ENCODE measurements around the gene UMODL1. TPM values are rescaled to one million over a fixed set of nuclear protein-coding genes. Genes with fewer than 3 reads are reported as not detected.

The UMODL1 gene
- total RNA-seq, 1 experiment from 2014 or later: not detected

GRCh38 chr21:42164818-42165217, 93.7 kb downstream of the UMODL1 start:
- no peak overlapping the region for H2AFZ ChIP-seq
- H4K20me1 ChIP-seq (ENCODE audit: insufficient read depth): no peaks in the 10 kb centered on the region
- no peaks in the 10 kb centered on the region for H3K79me2 ChIP-seq (ENCODE audit: low read depth)
- CTCF ChIA-PET: interaction anchor here (1.5 kb wide), 1 partner anchor 94 kb away, joined by 3 read pairs; no protein-coding TSS in a partner anchor
- DNase-seq: no peak
- no peaks in the 10 kb centered on the region for H3K36me3 ChIP-seq (ENCODE audit: low read depth)
- no peaks in the 10 kb centered on the region for H3F3A ChIP-seq (ENCODE audit: insufficient read depth, low read depth)
- no peak overlapping the region for H3K27ac ChIP-seq
- BruUV-seq (replicated peaks): no TSS peak
- H3K27me3 ChIP-seq (ENCODE audit: insufficient read depth, low read depth): no peaks in the 10 kb centered on the region
- H3K9me2 ChIP-seq (ENCODE audit: insufficient read depth): no peaks in the 10 kb centered on the region
- intact Hi-C loops (cut with micrococcal nuclease; ENCODE audit: unreplicated experiment): loop anchor here (1.0 to 5.0 kb wide), 3 partner anchors 92 to 285 kb away; no protein-coding TSS in a partner anchor
- no peak for TF ChIP-seq EZH2 (IDR thresholded peaks at IDR 0.05; ENCODE audit: low read depth)
- no peak for TF ChIP-seq CTCF (conservative IDR thresholded peaks at IDR 0.05)
- H3K4me2 ChIP-seq: no peak overlapping the region
- H3K4me1 ChIP-seq (replicated peaks; ENCODE audit: insufficient read depth): no peaks in the 10 kb centered on the region
- POLR2A ChIA-PET (ENCODE audit: unreplicated experiment): no interaction called here
- no peak overlapping the region for H3K4me3 ChIP-seq
- H3K9me3 ChIP-seq (ENCODE audit: insufficient read depth, low read depth): no peaks in the 10 kb centered on the region

GRCh38 chr21:42165901-42166300, 94.8 kb downstream of the UMODL1 start:
- intact Hi-C loops (cut with micrococcal nuclease; ENCODE audit: unreplicated experiment): loop anchor here (5.0 kb wide), 1 partner anchor 91 kb away; no protein-coding TSS in a partner anchor
- no peak overlapping the region for H3K4me3 ChIP-seq
- TF ChIP-seq EZH2 (IDR thresholded peaks at IDR 0.05; ENCODE audit: low read depth) (no peak), CTCF (conservative IDR thresholded peaks at IDR 0.05) (no peak)
- DNase-seq: no peak
- H3K36me3 ChIP-seq (ENCODE audit: low read depth): no peaks in the 10 kb centered on the region
- POLR2A ChIA-PET (ENCODE audit: unreplicated experiment): no interaction called here
- H3F3A ChIP-seq (ENCODE audit: insufficient read depth, low read depth): no peaks in the 10 kb centered on the region
- H3K4me1 ChIP-seq (replicated peaks; ENCODE audit: insufficient read depth): no peaks in the 10 kb centered on the region
- no peaks in the 10 kb centered on the region for H3K27me3 ChIP-seq (ENCODE audit: insufficient read depth, low read depth)
- no peaks in the 10 kb centered on the region for H3K9me3 ChIP-seq (ENCODE audit: insufficient read depth, low read depth)
- H3K27ac ChIP-seq: no peak overlapping the region
- CTCF ChIA-PET: no interaction called here
- no TSS peak for BruUV-seq (replicated peaks)
- H3K79me2 ChIP-seq (ENCODE audit: low read depth): no peaks in the 10 kb centered on the region
- no peak overlapping the region for H2AFZ ChIP-seq
- no peaks in the 10 kb centered on the region for H3K9me2 ChIP-seq (ENCODE audit: insufficient read depth)
- H3K4me2 ChIP-seq: no peak overlapping the region
- H4K20me1 ChIP-seq (ENCODE audit: insufficient read depth): no peaks in the 10 kb centered on the region

GRCh38 chr21:42169758-42170157, 98.6 kb downstream of the UMODL1 start:
- POLR2A ChIA-PET (ENCODE audit: unreplicated experiment): no interaction called here
- Histone ChIP-seq H3K4me3 (no peak overlapping the region), H2AFZ (no peak overlapping the region), H4K20me1 (ENCODE audit: insufficient read depth) (no peaks in the 10 kb centered on the region), H3K9me3 (ENCODE audit: insufficient read depth, low read depth) (no peaks in the 10 kb centered on the region), H3K4me1 (replicated peaks; ENCODE audit: insufficient read depth) (no peaks in the 10 kb centered on the region), H3K27me3 (ENCODE audit: insufficient read depth, low read depth) (no peaks in the 10 kb centered on the region), H3K79me2 (ENCODE audit: low read depth) (no peaks in the 10 kb centered on the region), H3K36me3 (ENCODE audit: low read depth) (no peaks in the 10 kb centered on the region), H3K4me2 (no peak overlapping the region), H3K27ac (no peak overlapping the region), H3K9me2 (ENCODE audit: insufficient read depth) (no peaks in the 10 kb centered on the region), H3F3A (ENCODE audit: insufficient read depth, low read depth) (no peaks in the 10 kb centered on the region)
- CTCF ChIA-PET: no interaction called here
- no peak for DNase-seq
- intact Hi-C loops (cut with micrococcal nuclease; ENCODE audit: unreplicated experiment): loop anchor here (5.0 kb wide), 1 partner anchor 88 kb away; no protein-coding TSS in a partner anchor
- no peak for TF ChIP-seq EZH2 (IDR thresholded peaks at IDR 0.05; ENCODE audit: low read depth)
- no peak for TF ChIP-seq CTCF (conservative IDR thresholded peaks at IDR 0.05)
- BruUV-seq (replicated peaks): no TSS peak
